Measurements from ENCODE around the gene BLID.

The BLID gene, protein sequence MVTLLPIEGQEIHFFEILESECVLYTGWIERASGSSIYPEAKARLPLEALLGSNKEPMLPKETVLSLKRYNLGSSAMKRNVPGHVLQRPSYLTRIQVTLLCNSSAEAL

DNA sequence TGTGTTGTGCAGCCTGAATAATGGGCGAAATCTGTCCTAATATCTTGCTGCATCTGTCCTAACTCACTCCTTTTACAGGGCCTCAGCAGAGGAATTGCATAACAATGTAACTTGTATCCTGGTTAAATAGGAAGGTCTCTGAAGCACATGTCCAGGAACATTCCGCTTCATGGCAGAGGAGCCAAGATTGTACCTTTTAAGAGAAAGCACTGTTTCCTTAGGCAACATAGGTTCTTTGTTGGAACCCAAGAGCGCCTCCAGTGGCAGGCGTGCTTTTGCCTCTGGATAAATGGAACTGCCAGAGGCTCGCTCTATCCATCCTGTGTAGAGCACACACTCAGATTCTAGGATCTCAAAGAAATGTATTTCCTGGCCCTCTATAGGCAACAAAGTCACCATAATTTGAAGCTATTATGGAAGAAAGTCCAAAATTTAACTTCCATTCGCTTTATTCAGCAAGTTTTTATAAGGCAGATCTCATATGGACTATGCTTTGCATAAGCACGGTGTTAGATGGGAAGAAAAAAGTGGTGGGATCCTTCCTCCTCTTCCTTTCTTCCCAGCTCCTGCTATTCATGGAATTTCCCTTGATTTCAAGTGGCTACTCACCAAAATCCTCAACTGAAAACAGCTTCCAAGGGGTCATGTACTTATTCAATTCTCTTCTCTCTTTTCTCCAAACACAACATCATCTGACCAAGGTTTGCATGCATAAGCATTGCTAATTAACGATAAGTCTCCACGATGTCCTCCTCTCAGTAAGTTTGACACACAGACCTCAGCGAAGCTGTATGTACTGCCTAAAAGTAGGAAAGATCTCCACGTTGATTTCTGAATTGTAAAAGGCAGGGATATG is at the start of gene BLID:
Gene BLID (minus strand): TSS at position 692 of the 856 bp plus-strand sequence. CDS start 293 bp downstream, at position 399.
- no peak for DNase-seq

- DNase-seq: no peak
These were observed 47.2 kb upstream of the BLID start for GRCh38 chr11:122163053-122163819.

- DNase-seq: no peak
These were observed 46.1 kb upstream of the BLID start for GRCh38 chr11:122162095-122162494.

GRCh38 chr11:122160841-122161590 is 45.0 kb upstream of the BLID start:
- no peak for DNase-seq

DNA sequence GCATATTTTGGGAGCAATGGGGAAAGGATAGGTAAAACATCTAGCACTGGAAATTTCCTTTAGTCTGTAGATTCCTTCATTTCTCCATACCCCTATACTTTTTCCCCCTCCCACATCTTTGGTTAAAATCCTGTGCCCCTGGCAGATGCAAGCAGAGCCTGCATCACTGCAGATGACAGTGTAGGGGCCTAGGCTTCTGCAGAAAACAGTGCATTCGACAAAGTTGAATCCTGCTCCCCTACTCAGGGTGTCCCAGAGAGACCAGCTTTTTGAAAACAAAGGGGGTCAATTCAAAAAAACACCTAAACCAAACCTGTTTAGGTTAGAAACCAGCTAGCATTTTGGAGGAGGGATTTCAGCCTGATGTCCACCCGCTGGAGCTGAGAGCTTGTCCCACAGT is 43.8 kb upstream of the BLID start:
- DNase-seq: no peak

GRCh38 chr11:122159173-122159721 is 43.2 kb upstream of the BLID start:
- DNase-seq: no peak

- no peak for DNase-seq
These were observed 42.2 kb upstream of the BLID start for GRCh38 chr11:122158171-122158570.

GRCh38 chr11:122157653-122158161 is 41.7 kb upstream of the BLID start:
- no peak for DNase-seq

DNA sequence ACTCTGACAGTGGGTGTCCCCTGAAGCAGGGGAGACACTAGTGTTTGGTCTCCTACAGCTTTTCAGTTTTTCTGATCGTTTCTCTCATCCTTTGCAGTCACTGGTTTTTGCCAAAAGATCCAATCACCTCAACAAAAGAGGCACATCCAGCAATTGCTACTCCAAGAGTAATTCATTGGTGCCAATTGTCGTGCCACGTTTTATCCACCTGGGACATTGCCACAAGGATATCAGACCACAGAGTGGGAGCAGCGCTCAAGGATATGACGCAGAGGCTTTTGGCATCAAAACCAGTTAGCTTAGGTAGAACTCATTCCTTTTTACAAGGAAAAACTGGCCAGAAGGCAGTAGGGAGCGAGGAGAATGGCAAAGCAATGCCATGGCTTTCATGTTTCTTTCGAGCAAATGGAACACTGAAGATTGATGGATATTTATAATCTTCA is 40.9 kb upstream of the BLID start:
- no peak for DNase-seq

DNA sequence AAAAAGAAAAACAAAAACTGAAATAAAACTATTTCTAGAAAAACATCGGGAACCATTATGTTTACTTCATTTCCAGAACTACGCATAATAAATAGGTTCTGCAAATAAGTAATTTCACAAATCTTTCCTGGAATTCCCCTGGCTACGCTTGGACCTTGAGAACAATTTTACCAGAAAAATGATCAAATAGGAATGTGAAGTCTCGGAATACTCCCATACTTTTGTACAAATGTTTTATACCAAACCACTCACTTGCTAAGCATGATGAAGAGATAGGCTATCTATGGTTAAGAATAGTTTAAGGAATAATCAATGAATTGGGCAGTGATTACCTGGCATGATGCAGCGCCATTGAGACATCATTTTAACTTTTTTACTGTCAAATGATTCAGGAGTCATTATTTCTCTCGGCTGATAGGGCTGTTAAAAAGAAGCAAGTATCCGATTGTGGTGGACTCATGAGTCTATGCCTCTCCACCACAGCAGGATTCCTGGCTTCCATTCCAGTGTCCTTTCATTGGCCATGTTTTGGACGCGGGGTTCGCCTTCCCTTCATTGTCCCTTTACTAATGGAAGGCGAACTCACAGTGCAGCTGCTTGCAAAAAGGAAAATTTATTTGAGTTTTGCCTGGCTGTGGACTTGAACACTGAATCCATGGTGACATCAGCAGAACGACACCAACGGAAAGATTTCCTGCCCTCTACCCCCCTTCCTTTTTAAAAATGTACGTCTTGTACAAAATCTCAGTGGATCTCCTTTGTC is 39.9 kb upstream of the BLID start:
- DNase-seq: no peak

DNA sequence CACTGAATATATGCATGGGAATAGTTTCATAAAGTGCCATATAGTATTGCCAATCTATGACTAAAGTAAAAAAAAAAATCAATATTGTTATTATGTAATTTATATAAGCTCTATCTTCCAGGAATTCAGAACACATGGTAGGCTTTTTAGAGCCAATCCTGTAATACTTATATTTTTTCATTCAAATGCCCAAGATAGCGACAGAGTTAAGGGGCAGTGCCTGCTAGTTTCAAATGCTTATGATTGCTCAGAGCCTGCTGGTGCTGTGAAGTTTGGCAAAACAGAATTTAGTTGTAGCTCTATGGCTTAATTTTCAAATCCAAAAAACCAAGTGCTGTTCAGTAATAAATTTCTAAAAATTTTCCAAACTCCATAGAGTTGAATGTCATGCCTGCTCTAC is 39.0 kb upstream of the BLID start:
- DNase-seq: no peak

GRCh38 chr11:122154227-122154626 is 38.2 kb upstream of the BLID start:
- no peak for DNase-seq

DNA sequence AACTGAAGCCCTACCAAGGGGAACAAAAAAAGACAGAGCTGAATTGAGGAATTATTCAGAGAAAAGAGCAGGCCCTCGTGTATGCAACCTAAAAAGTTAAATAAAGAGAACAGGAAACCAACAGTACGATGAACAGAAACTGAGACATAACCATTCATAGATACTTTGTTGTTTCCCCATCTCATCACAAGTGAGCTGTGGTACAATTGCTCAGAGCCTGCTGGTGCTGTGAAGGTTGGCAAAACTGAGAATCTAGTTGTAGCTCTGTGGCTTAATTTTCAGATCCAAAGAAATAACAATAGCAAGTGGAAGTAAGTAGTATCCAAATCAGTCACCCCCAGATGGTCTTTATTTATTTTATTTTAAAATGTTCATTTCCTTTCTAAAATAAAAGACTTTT is 37.7 kb upstream of the BLID start:
- DNase-seq: no peak

GRCh38 chr11:122150216-122151124 is 34.5 kb upstream of the BLID start:
- no peak for DNase-seq

DNA sequence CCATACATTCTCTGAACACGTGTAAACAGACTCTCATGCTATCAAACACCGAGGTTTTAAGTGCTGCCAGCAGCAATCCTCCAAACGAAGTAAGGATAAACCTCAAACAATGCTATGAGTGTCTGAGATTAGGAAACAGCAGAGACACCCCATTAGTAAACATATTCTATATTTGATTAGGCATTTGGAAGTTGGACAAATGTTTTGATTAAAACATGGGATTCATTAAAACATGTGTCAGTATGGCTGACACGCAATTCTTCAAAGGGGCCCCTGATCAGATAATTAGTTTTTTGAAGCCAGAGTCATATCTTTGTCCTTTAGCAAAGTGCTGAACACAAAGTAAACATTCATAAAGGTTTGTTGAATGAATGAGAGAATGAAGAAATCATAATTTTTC is 33.2 kb upstream of the BLID start:
- no peak for DNase-seq

DNA sequence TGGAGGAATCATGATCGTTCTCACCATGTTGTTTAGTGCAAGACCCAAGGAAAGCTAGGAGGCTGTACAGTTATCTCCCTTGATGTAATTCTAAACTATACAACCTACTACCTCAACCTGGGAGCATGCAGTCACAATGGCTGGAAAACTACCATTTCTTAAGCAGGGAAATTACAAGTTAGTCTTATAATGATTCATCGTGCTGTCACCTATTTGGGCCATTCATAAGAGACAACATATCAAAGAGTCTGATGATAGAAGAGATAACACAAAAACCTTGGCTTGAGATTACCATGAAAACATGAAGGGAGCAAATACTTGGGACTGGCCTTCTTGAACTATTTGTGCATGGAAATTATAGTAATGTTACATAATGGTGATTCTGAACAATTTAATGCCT is 30.5 kb upstream of the BLID start:
- no peak for DNase-seq

GRCh38 chr11:122145715-122146274 is 29.8 kb upstream of the BLID start:
- DNase-seq: no peak

DNA sequence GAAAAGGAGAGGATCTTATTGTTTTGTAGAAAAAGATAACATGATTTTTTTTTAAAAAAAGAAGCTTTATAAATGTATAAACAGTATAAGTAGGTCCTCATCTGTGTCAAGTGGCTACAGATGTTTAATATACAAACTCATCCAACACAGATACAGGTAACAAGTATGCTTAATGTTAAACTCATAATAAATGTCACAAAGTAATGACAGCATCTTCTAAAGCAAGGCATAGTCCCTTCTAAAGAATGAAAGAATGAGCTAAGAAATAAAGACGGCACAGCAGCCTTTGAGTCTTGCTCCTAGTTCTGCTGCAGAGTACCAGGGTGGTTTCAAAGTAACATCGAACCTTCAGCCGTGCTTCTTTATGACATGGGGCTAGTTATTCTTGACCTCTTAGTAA is 28.7 kb upstream of the BLID start:
- DNase-seq: no peak

GRCh38 chr11:122141725-122142124 is 25.7 kb upstream of the BLID start:
- no peak for DNase-seq

GRCh38 chr11:122140500-122140899 is 24.5 kb upstream of the BLID start:
- DNase-seq: no peak

DNA sequence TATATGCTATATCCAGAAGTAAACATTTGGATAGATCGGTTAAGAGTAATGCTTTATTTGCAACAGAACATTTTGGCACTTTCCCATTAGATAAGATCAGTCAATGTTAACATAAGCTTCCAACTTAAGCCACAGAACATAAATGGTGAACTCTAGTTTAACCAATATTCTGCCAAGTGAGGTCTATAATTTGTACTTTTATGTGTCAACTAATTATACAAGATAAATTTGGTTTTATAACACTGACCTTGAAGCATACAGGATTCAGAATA is 23.5 kb upstream of the BLID start:
- DNase-seq: no peak
